Measurements from ENCODE around the gene GLUL.

DNA sequence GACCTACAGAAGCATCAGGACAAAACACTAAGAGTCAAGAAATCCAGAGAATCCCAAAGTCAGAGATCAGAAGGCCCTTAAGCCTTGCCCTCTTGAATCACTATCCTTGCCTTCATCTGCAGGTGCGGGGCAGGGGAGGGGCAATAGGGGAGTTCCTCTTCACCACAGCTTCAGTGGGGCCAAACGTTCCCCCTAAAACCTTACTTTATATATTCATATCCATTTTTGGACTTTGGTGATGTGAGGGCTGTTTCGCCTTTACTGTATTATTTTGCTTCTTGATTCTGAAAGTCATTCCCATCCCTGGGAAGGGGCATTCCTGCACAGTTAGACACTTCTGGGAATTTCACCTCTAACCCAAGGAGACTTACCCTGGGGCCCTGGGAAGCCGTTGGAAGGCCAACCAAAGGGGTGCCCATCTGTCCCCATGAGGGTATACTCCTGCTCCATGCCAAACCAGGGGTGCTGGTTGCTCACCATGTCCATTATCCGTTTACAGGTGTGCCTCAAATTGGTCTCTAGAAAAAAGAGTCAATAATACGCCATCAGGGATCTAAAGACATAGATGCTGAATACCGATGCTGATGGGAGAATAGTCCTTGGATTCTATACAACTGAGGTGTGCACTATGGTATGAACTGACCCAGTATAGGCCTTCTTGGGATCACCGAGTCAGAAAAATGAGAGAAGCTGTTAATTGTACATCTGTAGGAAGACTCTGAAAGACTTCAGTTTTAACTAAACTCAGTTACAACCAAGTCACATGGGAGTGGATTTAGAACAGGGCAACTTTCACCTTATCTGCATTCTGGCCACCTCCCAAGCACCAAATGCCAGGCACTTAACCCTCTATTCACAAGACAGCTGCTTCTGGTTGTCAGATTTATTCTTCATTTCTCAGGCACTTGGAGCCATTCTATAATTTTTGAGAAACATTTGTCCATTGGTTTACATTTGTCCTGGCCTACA is 5.4 kb downstream of the GLUL start:
- TF ChIP-seq CTCF (IDR thresholded peaks at IDR 0.05) (no peak), EZH2 (IDR thresholded peaks at IDR 0.05; ENCODE audit: borderline replicate concordance, insufficient read depth, low read depth, low read length, poor library complexity, severe bottlenecking) (no peak)

Measured in B cell (primary cell).